ENCODE data around the gene SLC22A23.

SLC22A23 gene

GRCh38 chr6:3239110-3239830, 217.6 kb downstream of the SLC22A23 start:
- no peak for DNase-seq (ENCODE audit: low spot score)

DNA sequence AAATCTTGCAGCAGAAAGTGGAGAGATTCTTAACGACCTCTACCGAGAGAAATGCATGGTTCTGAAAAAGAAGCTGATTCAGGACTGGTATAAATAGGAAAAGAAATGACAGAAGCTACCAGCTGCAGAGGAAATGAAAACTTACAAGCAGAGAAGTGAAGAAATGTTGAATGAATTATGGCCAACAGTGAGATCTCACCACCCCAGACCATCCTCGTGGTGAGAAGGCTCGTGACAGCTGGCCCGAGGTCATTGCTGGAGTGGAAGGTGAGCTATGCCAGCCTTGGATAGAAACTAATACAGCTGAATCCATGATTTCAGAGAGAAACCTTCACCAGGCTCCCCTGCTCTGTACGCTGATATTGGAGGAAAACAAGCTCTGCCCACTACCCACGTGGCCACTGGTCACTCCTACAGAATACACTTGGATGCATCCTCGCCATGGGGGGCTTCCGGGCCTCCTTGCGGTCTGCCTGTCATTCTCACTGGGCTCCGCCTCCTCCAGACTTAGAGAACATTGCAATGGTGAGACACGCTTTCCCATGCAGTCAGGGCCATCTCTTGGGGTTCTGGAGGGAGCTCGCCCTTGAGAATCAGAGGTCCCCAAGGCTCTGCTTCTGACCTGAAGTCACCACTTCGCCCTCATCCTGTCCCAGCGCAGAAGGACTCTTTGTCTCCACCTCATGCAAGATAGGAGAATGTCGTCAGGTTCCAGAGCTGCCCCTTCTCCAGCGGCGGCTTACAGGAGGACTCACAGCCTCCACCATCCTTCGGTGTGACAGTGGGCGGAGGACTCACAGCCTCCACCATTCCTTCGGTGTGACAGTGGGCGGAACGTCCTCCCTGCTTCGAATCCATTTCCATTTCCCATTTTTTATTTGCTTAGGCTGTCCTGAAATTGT, 218.8 kb downstream of the SLC22A23 start:
- DNase-seq (ENCODE audit: low spot score) = no peak

DNA sequence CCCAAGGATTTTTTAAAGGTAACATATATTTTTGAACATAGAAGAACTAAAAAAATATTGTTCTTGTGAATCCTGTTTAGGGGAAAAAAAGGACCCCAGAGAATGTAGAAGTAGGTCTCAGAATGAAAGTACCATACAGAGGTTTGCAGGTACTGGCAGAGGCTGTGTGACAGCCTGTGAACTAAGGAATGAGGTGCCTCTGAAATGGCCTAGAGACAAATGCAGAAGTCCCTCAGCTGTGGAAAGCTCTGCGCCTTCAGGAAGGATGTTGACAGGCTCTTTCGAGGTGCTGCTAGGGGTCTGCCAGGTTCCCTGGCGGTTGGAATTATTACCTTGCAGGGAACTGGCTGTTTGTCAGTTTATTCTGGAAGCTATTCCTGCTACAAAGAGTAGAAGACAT, 220.8 kb downstream of the SLC22A23 start:
- DNase-seq (ENCODE audit: low spot score) = no peak

GRCh38 chr6:3235486-3235885, 221.4 kb downstream of the SLC22A23 start:
- no peak for DNase-seq (ENCODE audit: low spot score)

DNA sequence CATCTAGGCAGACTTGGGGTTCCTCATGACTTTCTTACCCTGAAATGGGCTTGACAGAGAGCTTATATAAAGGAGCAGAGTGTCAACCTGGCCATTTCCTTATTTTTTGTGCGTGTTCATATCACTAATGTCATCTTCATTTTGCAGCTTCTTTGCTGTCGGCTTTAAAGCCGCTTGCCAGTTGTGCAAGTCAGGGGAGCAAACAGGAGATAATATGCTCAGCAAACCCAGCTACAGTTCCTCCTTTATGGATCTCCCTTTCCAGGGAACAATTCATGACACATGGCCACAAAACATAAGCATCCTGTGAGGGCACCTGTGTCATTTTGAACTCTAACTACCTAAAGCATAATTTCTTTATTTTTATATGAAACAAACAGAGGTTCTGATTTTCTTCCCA, 222.9 kb downstream of the SLC22A23 start:
- DNase-seq (ENCODE audit: low spot score) = no peak

- no peak for DNase-seq (ENCODE audit: low spot score)
These were observed 223.5 kb downstream of the SLC22A23 start for GRCh38 chr6:3233321-3233720.

- DNase-seq (ENCODE audit: low spot score) = no peak
These were observed 224.6 kb downstream of the SLC22A23 start for GRCh38 chr6:3232017-3232945.

DNA sequence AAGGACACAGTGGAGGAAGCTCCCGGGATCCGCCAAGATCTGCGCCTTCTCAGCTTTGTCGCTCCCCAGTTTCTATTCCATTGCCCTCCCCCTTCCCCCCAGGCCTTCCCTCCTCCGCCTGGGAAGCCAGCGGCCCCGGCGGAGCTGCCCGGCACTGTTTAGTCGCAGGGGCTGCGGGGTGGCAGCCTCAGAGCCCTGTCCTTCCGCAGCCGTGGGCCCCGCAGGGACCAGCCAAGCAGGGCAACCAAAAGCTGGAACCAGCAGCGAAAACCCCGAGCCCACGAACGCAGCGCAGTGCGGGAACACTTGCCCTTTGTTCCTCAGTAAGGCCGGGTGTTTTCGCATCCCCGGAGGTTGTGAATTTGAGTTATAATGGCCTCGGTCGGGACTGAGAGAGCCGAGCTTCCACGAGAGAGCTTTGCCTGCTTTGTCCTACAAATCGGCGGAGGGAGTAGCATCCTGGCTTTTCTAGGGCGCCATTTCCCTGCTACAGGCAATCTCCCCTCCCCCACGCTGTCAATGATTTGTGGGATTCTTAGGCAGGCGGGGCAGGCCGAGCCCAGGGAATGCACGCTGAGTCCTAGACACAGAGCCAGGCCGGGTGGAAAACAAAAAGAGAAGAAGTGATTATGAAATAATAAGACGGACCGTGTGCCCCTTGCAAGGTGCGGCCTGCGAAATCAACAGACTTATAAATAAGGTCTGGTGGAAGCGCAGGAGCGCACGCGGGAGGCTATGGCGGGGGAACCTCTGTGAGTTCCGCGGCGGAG, 225.4 kb downstream of the SLC22A23 start:
- DNase-seq (ENCODE audit: low spot score) = peak; percentile 83

GRCh38 chr6:3230900-3231246, 226.0 kb downstream of the SLC22A23 start:
- peak; percentile 74 for DNase-seq (ENCODE audit: low spot score)

- DNase-seq (ENCODE audit: low spot score) = no peak
These were observed 226.5 kb downstream of the SLC22A23 start for GRCh38 chr6:3230256-3230882.

GRCh38 chr6:3229566-3230178, 227.2 kb downstream of the SLC22A23 start:
- no peak for DNase-seq (ENCODE audit: low spot score)

- DNase-seq (ENCODE audit: low spot score) = no peak
These were observed 227.9 kb downstream of the SLC22A23 start for GRCh38 chr6:3228771-3229565.

GRCh38 chr6:3228046-3228671, 228.7 kb downstream of the SLC22A23 start:
- DNase-seq (ENCODE audit: low spot score) = no peak

DNA sequence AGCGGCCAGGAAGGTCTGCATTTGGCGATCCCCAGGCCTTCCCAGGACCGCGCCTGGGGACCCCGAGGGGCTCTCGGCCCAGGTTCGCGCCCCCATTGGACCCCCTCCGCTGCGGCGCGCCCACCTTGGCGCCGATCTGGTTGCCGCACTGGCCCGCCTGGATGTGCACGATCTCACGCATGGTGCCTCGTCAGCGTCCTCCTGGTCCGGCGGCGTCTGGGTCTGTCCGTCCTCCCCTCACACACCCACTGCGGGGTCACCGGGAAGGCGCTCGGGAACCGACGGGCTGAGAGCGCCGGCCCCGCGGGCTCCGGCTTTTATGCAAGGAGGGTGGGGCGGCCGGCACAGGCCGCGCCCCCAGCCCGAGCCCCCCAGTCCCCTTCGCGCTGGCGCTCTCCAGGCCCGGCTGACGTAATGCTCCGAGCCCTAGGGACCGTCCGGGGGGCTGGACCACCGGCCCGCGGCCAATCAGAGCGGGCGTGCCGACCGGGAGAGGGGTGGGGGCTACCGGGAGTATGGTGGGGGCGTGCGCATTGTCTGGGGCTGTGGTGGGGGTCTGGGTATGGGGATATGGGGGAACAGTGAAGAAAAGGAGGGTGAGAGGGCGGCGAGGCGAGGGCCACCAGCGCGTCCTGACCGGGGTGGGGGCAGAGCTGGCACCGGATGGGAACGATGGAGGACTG, 229.3 kb downstream of the SLC22A23 start, which contains the start of gene TUBB2B:
TUBB2B (minus strand) TSS at position 291 of the 683 bp plus-strand sequence; CDS start at position 181, 110 bp downstream.
- no peak for DNase-seq (ENCODE audit: low spot score)

DNA sequence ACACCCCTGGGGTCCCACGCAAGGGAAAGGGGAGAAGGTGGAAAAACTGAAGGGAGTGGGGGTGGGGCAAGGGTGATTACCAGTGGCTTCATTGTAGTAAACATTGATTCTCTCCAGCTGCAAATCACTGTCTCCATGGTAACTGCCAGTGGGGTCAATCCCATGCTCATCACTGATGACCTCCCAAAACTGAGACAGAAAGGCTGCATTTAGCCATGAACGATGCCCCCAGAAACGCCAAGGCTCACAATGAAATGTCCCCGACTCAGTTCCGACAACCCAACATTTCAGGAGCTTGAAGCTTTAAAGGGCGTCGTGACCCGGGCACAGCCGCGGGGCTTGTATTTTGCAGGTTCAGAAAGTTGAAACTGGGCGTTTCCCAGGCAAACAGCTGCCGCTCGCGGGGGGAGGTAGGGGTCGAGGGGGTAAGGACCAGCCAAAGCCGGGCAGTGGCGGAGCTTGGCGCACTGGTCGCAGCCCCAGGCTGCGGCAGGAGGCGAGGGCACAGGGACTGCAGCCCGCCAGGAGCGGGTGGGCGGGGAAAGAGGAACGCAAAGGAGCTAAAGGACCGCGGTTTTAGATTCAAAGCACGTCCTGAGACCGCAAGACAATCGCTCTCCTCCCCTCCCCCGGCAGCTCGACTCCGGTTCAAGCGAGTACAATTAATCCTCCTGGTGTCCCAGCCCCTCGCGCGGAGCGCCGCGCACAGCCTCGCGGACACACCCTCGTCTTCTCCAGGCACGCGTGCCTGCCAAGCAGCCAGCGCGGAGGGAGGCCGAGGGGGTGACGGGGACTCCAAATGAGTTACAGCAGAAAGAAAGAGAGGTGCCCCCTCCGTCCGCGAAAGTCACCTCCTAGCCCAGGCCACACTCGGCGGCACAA, 230.1 kb downstream of the SLC22A23 start:
- DNase-seq (ENCODE audit: low spot score) = no peak

DNA sequence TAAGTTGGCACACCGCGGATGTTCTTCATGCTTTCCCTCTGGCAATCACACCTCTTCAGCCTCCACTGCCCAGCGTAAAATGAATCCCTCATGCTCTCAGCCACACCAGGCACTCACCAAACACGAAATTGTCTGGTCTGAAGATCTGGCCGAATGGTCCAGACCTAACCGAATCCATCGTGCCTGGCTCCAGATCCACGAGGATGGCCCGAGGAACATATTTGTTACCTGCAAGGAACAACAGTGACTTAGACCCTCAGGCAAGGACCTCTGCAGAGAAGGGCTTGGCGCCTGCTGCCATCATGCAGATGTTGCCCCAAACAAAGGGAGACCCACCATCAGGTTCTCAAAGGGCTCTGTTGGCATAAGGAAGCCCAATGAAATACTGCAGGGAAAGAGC, 230.8 kb downstream of the SLC22A23 start:
- no peak for DNase-seq (ENCODE audit: low spot score)

- no peak for DNase-seq (ENCODE audit: low spot score)
These were observed 234.3 kb downstream of the SLC22A23 start for GRCh38 chr6:3222506-3223038.
